HG03103 (cell line): Measurements from ENCODE around the gene MYL12A.

ENCODE experiments used
- ATAC-seq: cut with Tn5 transposase; IDR thresholded peaks from one replicate; pipeline ENCODE4 v1.9.1; 2021; ENCODE audit warnings: low read depth; ENCODE audit not compliant: unreplicated experiment

The MYL12A gene

DNA sequence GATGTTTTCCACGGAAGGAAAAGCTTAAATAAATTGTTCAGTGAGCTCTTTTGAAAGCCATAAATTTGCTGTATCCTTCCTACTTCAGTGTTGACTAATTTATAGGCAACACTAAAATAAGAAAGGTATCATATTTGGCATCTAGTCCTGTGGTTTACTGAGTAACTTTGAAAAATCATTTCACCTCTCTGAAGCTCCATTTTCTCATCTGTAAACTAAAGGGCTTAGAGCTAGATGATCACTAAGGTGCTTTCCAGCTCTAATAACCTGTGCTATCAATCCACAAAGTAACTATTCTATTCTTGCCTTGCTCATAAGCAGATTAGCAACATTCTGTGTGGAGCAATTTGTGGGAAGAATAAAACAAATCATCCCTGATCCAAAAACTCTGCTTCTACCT is 24.2 kb upstream of the MYL12A start:
- no peak for ATAC-seq

DNA sequence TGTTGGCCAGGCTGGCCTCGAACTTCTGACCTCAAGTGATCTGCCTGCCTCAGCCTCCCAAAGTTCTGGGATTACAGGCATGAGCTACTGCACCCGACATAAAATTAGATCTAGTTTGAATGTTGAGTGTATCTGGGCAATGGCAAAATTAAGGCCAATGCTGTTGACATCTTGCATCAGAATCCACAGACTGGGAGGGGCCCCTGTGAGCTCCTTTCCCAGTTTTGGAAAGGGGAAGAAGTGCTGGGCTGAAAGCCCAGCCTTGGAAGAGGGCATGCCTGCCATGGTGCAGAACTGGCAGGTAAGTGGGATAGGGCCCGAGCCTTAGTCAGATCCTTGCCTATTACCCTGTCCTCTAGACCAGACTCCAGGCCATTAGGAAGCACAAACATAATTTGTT is 23.4 kb upstream of the MYL12A start:
- ATAC-seq: no peak

DNA sequence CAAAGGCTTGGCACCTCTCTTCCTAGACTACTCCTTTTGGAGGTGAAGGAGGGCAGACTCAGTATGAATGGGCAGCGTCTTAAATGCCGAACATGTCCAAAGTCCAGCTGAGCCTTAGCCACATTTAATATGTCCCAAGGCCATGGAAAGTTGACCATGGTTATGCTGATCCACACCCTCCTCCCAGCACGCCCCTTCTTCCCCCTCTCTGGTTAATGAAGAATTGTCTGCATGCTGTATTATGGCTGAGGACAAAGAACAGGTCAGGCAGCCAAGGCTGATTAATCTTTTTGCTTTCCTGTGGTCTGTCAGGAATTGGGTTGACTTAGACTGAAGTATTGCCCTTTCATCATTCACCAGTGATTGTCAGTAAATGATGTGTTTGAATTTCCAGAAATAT is 22.0 kb upstream of the MYL12A start:
- no peak for ATAC-seq

DNA sequence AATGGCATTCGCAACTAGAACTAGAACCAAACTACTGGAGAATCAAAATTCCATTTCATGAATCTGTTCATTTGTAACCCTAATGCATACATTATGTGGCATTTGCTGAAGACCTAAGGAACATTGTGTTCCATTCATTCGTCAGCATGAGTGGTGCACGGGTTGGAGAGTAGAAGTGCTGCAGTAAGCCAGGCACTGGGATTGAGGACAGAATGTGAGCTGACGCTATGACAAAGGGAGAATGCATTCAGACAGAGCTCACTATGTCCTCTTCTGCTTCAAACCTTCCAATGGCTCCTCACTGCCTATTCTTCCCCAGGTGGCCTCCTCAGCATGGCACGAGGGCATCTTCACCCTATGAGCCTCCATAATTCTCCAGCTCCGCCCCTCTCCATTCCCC is 21.6 kb upstream of the MYL12A start:
- no peak for ATAC-seq

DNA sequence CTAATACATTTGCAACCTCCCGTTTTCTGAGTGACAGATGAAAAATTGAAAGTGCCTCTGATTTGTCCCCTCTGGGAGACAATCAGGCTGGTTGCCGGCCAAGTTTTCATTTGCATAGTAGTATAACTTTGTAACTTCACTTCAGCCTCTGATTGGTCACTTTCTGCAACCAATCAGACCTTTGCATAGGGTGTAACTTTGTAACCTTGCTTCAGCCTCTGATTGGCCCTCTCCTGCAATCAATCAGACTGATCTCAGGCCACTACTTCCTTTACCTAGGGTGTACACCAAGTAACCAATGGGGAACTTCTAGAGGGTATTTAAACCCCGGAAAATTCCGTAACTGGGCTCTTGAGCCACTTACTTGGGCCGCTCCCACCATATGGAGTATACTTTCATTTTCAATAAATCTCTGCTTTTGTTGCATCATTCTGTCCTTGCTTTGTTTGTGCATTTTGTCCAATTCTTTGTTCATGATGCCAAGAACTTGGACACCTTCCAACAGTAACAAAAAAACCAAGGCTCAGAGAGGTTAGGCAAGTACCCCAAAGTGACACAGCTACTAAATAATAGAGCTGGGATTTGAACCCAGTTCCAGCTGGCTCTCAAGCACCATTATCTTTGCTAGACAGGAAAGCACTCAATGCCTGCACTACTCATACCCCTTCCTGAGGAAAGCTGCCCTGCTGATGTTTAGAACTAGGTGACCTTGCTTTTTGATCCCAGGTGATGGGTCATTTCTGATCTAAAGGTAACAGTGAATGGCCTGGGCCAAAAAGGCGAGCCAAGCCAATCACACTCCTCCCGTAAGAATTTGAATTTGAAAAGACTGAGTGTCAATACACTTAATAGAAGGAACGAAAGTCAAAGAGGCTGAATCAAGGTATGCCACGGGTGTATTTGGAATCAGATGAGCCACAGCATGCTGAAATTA is 16.9 kb upstream of the MYL12A start:
- no peak for ATAC-seq

DNA sequence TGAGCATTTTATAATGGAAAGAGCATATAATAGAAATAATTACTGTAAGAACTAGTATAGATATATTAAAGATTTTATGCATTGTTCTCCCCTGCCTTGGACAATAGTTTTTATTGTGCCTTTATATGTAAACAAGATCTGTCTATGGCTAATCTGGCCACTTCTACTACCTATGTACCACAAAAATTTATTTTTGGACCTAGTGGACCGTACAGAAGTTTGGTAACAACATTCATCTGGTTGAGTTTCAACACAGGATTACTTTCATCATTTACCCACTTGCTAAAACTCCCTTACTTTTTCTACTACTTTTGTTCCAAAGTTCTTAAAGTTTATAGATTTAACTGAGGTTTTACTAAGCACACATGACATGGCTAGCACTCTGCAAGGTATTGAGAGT is 14.6 kb upstream of the MYL12A start:
- ATAC-seq: no peak

DNA sequence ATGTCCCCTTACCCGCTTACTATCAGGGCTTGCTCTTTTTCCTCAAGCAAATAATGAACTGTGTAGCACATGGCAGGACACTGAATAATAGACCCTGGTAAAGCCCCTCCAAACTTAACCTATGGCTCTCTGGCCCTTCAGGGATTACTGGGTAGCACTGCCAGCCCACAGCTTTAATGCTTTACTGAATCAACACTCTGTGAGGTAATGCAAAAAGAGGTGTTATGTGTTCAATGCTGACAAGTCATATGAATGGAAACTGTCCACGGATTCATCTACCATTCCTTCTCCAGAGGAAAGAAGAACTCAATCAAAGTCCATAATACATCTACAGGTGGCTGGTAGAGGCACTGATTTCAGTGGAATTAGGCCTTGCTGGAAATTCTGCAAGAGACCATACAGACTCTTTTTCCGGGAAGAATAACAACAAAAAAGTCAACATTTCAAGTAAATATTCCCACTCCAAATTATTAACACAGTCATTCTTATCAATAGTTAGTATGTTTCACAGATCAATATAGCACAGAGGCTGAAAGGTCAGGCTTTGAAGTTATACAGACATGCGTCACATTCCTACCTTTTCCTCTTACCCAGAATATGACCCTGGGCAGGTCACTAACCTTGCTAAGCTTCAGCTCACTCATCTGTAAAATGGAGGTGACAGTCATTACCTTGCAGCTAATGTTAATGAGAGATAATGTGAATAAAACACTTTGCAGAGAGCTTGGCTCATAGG is 14.0 kb upstream of the MYL12A start:
- ATAC-seq: no peak

DNA sequence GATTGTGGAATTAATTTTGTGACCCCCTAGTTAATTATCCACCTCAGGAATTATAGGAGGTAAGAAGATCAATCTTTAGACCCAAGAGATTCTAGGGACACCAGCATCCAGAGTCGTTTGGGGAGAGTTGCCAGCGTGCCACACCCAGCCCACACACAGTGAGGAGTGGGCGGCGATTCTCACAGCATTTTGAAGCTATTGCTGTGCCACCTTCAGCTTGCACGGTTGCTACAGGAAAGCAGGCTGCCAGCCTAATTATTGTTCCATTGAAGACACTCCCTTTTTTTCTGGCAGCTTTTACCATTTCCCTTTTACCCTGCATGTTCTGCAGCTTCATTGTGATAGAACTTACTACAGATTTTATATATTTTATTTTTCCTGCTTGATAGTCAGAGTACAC is 13.1 kb upstream of the MYL12A start:
- ATAC-seq: no peak

DNA sequence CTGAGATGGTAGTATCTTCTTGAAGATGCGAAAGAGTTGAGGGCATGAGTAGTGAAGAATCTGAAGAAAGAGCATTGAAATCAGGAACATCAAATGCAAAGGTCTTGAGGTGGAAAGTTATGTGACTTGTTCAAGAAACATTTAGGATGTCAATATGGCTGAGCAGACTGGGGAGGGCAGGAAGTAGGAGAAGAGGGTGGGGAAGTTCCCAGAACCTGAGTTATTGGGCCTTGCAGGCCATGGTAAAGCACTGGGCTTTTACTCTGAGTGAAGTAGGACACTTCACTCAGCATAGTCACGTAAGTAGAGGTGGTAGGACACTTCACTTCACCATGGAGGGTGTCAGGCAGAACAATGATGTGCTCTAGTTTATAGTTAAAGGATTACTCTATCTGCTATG is 11.8 kb upstream of the MYL12A start:
- no peak for ATAC-seq

DNA sequence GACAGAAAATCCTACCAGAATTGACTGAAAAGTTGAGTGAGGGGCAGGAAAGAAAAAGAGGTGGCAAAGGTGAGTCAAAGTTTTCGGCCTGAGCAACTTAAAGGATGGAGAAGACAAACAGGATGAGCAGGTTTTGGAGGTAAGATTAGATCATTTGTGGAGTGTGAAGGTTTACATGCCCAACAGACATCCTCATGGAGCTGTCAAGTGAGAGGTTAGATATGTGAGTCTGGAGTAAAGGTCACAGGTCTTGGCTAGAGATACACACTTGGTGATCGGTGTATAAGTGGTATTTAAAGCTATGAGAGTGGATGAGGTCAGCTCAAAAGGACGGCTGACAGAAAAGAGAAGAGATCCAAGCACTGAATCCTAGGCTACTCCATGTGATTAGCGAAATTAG is 11.1 kb upstream of the MYL12A start:
- no peak for ATAC-seq

DNA sequence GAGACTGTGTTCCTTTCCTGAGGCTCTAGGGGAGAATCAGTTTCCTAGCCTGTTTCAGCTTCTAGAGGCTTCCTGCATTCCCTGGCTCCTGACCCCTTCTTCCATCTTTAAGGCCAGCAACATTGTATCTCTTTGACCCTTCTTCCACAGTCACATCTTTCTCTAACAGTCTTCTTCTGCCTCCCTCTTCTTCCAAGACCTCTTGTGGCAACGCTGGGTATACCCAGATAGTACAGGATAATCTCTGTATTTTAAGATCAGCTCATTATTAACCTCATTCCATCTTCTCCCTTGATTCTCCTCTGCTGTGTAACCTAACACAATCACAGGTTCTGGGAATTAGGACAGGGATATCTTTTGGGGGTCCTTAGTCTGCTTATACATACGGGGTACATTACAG is 8.9 kb upstream of the MYL12A start:
- no peak for ATAC-seq

DNA sequence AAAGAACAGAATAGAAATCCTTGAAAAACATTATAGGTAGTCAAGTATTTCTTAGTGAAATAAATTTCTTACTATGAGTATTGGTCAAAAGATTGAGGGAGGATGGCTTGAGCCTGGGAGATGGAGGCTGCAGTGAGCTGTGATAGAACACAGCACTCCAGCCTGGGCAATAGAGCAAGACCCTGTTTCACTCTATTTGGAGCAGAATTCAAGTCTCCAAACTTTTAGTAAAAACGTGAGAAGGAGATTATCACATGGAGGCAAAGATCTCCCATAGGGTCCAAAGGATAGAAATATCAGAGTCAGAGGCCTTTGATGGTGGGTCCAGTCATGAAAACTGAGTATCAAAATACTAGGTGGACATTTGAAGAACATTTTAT is 2.4 kb upstream of the MYL12A start:
- ATAC-seq: no peak

DNA sequence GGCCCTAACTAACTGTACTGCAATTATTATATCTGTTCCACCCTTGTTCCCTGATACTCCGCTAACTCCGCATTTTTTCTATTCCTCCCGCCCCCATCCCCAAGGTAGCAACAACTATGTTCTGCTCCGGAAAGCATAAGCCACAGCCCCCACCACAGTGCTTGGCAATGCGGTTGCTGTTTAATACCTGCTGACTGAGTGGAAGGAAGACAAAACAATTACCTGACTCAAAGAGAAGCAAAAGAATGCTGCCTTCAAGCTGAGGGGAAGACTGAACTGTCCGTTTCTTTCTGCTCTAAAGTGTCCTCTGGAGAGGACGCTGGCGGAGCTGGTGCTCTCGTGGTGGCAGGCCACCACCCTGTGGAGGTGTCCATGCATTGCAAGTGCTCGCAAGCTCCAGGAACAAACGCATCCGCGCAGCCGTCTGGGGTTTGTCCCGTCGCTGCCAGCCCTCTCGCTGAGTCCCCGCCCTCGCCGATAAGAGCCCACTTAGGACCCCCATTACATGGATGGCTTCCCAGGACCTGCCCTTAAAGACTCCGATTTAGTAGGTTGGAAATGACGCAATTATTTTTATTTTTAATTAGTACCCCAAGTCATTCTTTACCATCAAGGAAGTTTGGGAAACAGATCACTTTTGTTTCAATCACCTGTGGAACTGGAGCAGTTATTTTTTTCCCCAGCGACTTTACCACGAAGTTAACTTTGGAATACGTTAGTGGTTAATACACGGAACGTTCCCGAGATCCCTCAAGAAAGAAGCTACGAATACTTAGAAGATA is 1.6 kb upstream of the MYL12A start:
- ATAC-seq: peak; percentile 43

DNA sequence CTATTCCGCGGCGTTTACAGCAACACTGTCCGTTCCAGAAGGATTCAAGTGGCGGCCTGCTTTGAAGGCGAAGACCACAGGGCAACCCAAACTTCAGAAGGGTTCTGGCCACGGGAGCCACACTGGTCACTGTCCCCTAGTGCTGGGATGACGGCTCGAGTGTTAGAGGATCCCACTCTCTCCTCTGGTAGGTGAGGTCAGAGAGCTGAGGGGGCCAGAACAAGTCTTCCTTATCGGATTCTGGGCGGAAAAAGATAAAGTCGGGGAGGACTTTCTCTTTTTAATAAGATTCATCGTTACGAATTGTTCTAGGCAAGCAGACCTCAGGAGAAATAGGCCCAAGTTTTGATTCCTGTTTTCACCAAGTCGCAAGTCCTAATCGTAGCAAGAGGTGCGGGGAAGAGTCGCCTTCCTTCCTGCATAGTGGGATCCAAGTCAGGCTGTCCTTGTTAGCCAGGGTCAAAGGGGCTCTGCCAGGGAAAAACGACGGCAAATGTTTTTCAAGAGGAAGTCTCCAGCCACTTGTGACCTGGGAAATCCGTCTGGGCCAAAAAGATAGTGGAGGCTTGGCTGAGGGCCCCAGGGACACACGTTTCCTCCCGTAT is 864 bp upstream of the MYL12A start:
- no peak for ATAC-seq

DNA sequence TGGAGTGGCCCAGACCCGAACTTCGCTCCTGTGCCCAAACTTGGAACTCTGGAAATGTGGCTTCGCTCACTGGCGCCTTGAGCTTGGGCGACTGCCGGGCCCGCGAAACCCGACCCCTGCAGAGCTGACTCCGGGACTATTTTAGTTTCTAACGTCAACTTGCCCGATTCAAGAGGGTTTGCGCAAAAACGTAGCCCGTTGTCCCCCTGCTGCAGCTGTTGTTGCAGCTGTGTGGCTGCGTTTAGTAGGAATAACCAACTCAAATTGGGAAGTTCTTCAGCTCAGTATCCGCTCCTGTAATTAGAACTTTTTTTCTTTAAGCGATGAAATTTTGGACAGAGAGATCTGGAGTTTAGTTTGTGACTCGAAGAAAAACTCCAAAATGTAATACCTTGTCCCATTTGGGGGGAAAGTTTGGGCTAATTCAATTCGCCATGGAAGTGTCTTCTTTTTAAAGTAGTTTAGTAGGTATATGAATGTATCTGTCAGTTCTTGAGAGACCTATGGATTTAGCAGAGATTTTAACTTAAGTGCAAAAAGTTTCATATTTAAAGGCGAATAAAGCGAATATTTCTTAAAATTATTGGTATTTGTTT is 559 bp downstream of the MYL12A start:
- no peak for ATAC-seq

DNA sequence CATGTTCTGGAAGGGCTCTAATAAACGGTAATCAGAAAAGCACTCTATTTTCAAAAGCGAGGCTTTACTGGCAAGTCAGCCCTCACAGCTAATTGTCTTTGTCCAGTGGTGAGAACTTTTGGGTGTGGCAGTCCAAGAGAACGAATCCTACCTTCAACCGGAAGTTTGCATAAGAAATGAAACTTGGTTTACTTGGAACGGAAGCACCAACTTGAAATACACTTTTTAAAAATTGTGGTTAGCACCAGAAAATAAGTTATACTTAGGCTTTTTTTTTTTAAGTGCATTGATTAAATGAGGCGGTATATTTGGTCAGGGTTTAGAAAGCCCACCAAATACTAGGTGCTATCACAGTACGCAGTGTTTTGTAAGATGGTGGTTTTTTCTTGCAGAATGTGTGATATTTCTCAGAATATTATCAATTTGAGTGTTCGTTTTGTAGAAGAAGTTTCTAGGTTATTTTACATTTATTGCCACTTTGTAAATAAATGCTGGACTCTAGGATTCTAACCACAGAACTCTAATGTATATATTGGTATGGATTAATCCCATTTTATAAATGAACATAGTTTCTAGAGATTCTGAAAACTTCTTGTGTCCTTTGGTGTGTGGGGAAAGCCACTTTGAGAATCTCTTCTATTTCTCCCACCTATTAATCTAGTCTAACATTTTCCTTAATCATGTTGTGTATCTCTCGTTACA is 1.2 kb downstream of the MYL12A start:
- ATAC-seq: no peak

DNA sequence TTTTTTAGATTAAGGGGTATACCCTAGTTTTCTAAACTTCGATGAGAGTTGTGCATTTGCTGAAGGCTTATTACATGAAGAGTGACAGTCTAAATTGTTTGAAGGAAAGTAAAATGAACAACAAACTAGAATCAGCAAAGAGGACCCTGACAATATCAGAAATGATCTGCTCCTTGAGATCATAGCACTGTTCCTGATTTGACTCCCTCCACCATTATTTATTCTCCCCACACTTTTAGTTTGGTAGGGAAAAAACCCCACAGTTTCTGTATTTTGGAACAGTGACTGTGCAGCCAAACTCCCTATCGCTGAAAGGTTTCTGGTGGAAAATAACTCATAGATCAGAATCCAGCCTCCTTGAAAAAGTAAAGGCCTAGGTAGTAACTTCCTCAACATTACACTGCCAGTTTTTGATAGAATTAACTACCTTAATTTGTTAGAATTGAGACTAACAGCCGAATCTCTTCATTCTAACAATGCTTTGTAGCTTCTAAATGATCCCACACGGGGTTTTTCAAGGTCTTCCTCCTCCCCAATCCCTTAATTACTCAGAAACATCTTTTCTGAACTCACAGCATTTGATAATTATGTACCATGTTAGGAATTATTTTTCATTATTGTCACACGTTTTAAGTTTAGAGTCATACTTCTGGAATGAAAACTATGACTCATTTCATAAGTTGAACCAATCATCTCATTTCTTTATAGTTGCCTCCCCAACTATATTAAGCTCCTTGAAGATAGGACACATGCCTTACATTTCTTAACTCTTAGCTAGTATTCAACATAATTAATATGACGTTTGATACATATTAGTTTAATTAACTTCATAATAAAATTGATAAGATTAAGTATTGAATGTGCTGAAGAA is 2.9 kb downstream of the MYL12A start:
- ATAC-seq: no peak

DNA sequence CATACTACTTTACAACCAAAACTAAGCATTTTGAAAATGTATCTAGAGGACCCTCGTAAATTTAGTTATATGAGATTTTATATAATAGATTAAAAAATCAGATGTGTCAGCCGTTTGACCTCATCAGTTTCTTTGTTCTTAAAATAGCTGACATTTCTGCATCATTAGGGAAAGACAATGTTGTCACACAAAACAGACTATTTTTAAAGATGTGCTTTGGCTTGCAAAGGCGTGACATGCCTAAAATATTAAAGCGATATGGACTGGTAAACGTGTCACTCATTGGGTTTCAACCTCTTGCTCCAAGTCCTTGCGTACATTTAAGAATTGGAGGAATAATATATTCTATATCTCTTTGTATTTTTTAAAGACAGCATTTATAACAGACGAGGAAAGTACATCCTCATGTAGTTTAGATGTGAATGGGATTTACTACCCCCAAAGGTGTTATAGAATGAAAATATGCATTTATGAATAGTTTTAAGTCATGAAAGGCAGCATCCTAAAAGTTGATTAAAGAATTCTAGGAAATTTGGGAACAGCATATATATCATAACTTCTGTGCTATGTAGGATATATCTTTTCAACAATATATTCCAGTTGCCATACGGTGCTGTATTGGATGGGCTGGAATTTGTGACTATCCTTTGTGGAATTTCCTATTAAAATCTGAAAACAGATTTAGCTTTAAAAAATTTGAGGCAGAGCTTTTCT is 3.8 kb downstream of the MYL12A start:
- ATAC-seq: no peak
